GM21717 (cell line): ENCODE results near the gene COL6A1.
"Not testable (repeated sequence)": the region's sequence is repeated elsewhere in the genome, so short reads cannot be mapped to it uniquely, and the experiment has no call there.

ENCODE experiments used
- ATAC-seq: cut with Tn5 transposase; IDR thresholded peaks from one replicate; pipeline ENCODE4 v1.9.1; 2021; ENCODE audit warnings: mild to moderate bottlenecking, moderate library complexity; ENCODE audit not compliant: unreplicated experiment

COL6A1 gene

GRCh38 chr21:46040707-46041106, 59.1 kb downstream of the COL6A1 start:
- ATAC-seq, result no peak

- no peak for ATAC-seq
These were observed 59.6 kb downstream of the COL6A1 start for GRCh38 chr21:46041183-46041582.

GRCh38 chr21:46045154-46045553, 63.6 kb downstream of the COL6A1 start:
- ATAC-seq, result no peak

GRCh38 chr21:46046471-46046870, 64.9 kb downstream of the COL6A1 start:
- no peak for ATAC-seq

- not testable (repeated sequence) for ATAC-seq
These were observed 65.3 kb downstream of the COL6A1 start for GRCh38 chr21:46046906-46047305.

GRCh38 chr21:46048926-46049889, 67.6 kb downstream of the COL6A1 start:
- ATAC-seq, result no peak

- no peak for ATAC-seq
These were observed 68.5 kb downstream of the COL6A1 start for GRCh38 chr21:46049890-46050667.

- no peak for ATAC-seq
These were observed 69.3 kb downstream of the COL6A1 start for GRCh38 chr21:46050668-46051378.

DNA sequence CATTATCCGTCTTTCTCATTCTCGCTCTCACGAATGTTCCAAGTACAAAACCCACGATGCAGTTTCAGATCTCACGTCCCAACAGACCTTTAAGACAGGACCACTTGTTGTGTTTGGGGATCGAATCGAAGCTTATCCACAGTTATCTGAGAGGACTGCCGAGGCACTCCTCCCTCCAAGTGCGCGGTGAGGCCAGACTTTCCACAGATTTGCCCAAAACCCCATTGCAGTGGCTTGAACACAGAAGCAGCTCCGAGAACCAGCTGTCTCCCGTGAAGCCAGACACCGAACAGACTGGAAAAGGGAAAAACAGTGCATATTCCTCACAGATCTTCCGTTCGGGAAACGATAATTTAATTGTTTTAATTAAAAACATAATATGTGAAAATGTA, 69.8 kb downstream of the COL6A1 start:
- no peak for ATAC-seq

GRCh38 chr21:46051821-46052675, 70.5 kb downstream of the COL6A1 start:
- no peak for ATAC-seq

GRCh38 chr21:46052703-46053651, 71.4 kb downstream of the COL6A1 start:
- ATAC-seq, result no peak

GRCh38 chr21:46054031-46054430, 72.5 kb downstream of the COL6A1 start:
- ATAC-seq, result no peak

DNA sequence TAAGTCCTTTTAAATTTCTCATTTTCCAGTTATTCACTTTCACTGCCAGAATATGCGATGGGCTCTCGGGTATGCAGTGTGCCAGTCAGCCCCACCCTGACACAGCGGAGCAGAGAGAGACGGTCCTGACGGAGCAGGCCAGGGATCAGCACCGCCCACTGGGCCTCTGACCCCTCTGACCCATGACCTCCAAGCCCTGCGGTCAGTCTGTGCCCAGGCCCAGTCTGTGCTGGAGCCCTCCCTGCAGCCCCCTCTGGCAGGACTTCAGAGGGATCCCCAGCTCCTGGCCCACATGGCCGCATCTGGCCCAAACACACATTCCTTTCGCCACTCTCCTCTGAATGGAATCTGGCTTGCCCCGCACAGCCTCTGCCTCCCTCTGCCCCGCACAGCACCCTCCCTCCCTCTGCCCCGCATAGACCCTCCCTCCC, 72.9 kb downstream of the COL6A1 start:
- no peak for ATAC-seq
